ENCODE results near the gene PPM1F.
"Not testable (repeated sequence)": the region's sequence is repeated elsewhere in the genome, so short reads cannot be mapped to it uniquely, and the experiment has no call there.

Gene PPM1F

GRCh38 chr22:21882754-21883333 lies 69.8 kb downstream of the PPM1F start:
- not testable (repeated sequence) for DNase-seq

GRCh38 chr22:21881841-21882753 lies 70.6 kb downstream of the PPM1F start:
- no peak for DNase-seq

- no peak for DNase-seq
Measured at GRCh38 chr22:21876486-21877176, 76.0 kb downstream of the PPM1F start.

GRCh38 chr22:21874953-21875352 lies 77.7 kb downstream of the PPM1F start:
- DNase-seq: not testable (repeated sequence)

GRCh38 chr22:21873619-21874018 lies 79.0 kb downstream of the PPM1F start:
- DNase-seq: no peak

- DNase-seq: not testable (repeated sequence)
Measured at GRCh38 chr22:21872741-21873140, 79.9 kb downstream of the PPM1F start.

Data from NCI-H748 treated with DMSO at 0.1 percent for 48 hours (cell line).